ENCODE data around the gene GPATCH8. TPM values are rescaled to one million over a fixed set of nuclear protein-coding genes. Genes with fewer than 3 reads are reported as not detected.

Gene GPATCH8
- total RNA-seq, 2 donors from 2014 or later: 25.7 to 33.9 TPM

- Histone ChIP-seq H3K4me3 (no peak overlapping the region), H3K4me1 (no peaks in the 10 kb centered on the region), H3K9me3 (no peaks in the 10 kb centered on the region), H3K27ac (no peak overlapping the region), H3K36me3 (replicated peaks in 1 of 2; ENCODE audit: insufficient read depth in 1 of 2, low read depth in 2 of 2) (no peaks in the 10 kb centered on the region), H3K27me3 (no peaks in the 10 kb centered on the region)
- TF ChIP-seq POLR2A (IDR thresholded peaks at IDR 0.05): no peak
- TF ChIP-seq CTCF (IDR thresholded peaks at IDR 0.05): no peak
- intact Hi-C loops (cut with DNase I): no loop called here
- DNase-seq (no peak), ATAC-seq (no peak)
- 93 to 97% methylated on average over 3 of the region's 3 CpGs for WGBS, 2 donors
These were observed 60.4 kb downstream of the GPATCH8 start for GRCh38 chr17:44442806-44443205.

GRCh38 chr17:44439168-44439567 lies 64.0 kb downstream of the GPATCH8 start:
- Histone ChIP-seq H3K27me3 (no peaks in the 10 kb centered on the region), H3K4me1 (no peaks in the 10 kb centered on the region), H3K4me3 (no peak overlapping the region), H3K27ac (no peak overlapping the region), H3K9me3 (no peaks in the 10 kb centered on the region), H3K36me3 (replicated peaks in 1 of 2; ENCODE audit: insufficient read depth in 1 of 2, low read depth in 2 of 2) (peaks cover 0 to 6% of the 10 kb centered on the region in 2 donors)
- DNase-seq (no peak), ATAC-seq (no peak)
- intact Hi-C loops (cut with DNase I): no loop called here
- 78 to 86% methylated on average over 3 of the region's 3 CpGs for WGBS, 2 donors
- TF ChIP-seq POLR2A (IDR thresholded peaks at IDR 0.05) (no peak), CTCF (IDR thresholded peaks at IDR 0.05) (no peak)

- WGBS, 2 donors: 44 to 55% methylated on average over 2 of the region's 2 CpGs
- ATAC-seq (no peak), DNase-seq (peak in 3 of 4 donors; percentile 13 to 26 (median 25))
These were observed 64.6 kb downstream of the GPATCH8 start for GRCh38 chr17:44438636-44439035.

GRCh38 chr17:44436336-44436735 lies 66.9 kb downstream of the GPATCH8 start:
- Histone ChIP-seq H3K27me3 (no peaks in the 10 kb centered on the region), H3K4me1 (no peaks in the 10 kb centered on the region), H3K27ac (no peak overlapping the region), H3K9me3 (no peaks in the 10 kb centered on the region), H3K4me3 (no peak overlapping the region), H3K36me3 (replicated peaks in 1 of 2; ENCODE audit: insufficient read depth in 1 of 2, low read depth in 2 of 2) (peaks cover 5 to 13% of the 10 kb centered on the region in 2 donors)
- no peak for DNase-seq
- WGBS, 2 donors: 79 to 93% methylated on average over 2 of the region's 2 CpGs
- intact Hi-C loops (cut with DNase I): no loop called here
- no peak for TF ChIP-seq POLR2A (IDR thresholded peaks at IDR 0.05)
- TF ChIP-seq CTCF (IDR thresholded peaks at IDR 0.05): no peak
- ATAC-seq: no peak

More at GRCh38 chr17:44438636-44439035, 64.6 kb downstream of the GPATCH8 start:
- H3K36me3 ChIP-seq (replicated peaks in 1 of 2; ENCODE audit: insufficient read depth in 1 of 2, low read depth in 2 of 2): peaks cover 3 to 8% of the 10 kb centered on the region in 2 donors
- H3K27me3 ChIP-seq: no peaks in the 10 kb centered on the region
- no peaks in the 10 kb centered on the region for H3K9me3 ChIP-seq
- no peaks in the 10 kb centered on the region for H3K4me1 ChIP-seq
- intact Hi-C loops (cut with DNase I): no loop called here
- no peak overlapping the region for H3K27ac ChIP-seq
- no peak for TF ChIP-seq CTCF (IDR thresholded peaks at IDR 0.05)
- TF ChIP-seq POLR2A (IDR thresholded peaks at IDR 0.05): no peak
- H3K4me3 ChIP-seq: no peak overlapping the region

All from body of pancreas (tissue), 4 donors.